HepG2 (cell line): ENCODE measurements around the gene NMNAT1. TPM values are rescaled to one million over a fixed set of nuclear protein-coding genes. Genes with fewer than 3 reads are reported as not detected.

Source experiments
- AFF4 ChIP-seq: sonication (generic); formaldehyde crosslinking; IDR thresholded peaks from 2 replicates; pipeline ENCODE4 v1.4.0; 2020; ENCODE audit warnings: missing genetic modification reagents
- BCL6 ChIP-seq: IDR thresholded peaks from 2 replicates; pipeline ENCODE4 v1.6.1; 2016; ENCODE audit warnings: missing genetic modification reagents, missing compliant biosample characterization
- CENPBD1 ChIP-seq: sonication (generic); formaldehyde crosslinking; IDR thresholded peaks from 2 replicates; pipeline ENCODE4 v1.8.0; 2022; ENCODE audit warnings: missing genetic modification reagents, low read depth, mild to moderate bottlenecking, borderline replicate concordance
- DNMT1 ChIP-seq: sonication (generic); formaldehyde crosslinking; IDR thresholded peaks from 2 replicates; pipeline ENCODE4 v1.5.1; 2020; ENCODE audit warnings: mild to moderate bottlenecking, missing genetic modification reagents
- ETV6 ChIP-seq: sonication (generic); formaldehyde crosslinking; conservative IDR thresholded peaks from 2 replicates; pipeline ENCODE4 v1.4.0; 2020; ENCODE audit warnings: missing genetic modification reagents
- FOXO4 ChIP-seq: sonication (generic); formaldehyde crosslinking; conservative IDR thresholded peaks from 2 replicates; pipeline ENCODE4 v1.8.1; 2023; ENCODE audit warnings: missing genetic modification reagents
- KDM1A ChIP-seq: IDR thresholded peaks from 2 replicates; pipeline ENCODE4 v1.6.1; 2016; ENCODE audit warnings: missing compliant biosample characterization
- PLSCR1 ChIP-seq: sonication (generic); formaldehyde crosslinking; IDR thresholded peaks from 2 replicates; pipeline ENCODE4 v1.5.0; 2020; ENCODE audit warnings: missing genetic modification reagents, mild to moderate bottlenecking, borderline replicate concordance
- PREB ChIP-seq: sonication (generic); formaldehyde crosslinking; IDR thresholded peaks from 2 replicates; pipeline ENCODE4 v1.4.0; 2020; ENCODE audit warnings: missing genetic modification reagents
- RELA ChIP-seq: sonication (generic); formaldehyde crosslinking; IDR thresholded peaks from 2 replicates; pipeline ENCODE4 v1.4.0; 2020; ENCODE audit warnings: missing genetic modification reagents
- ZBTB34 ChIP-seq: sonication (generic); formaldehyde crosslinking; IDR thresholded peaks from 2 replicates; pipeline ENCODE4 v1.8.0; 2022; ENCODE audit warnings: mild to moderate bottlenecking, missing genetic modification reagents
- ZNF143 ChIP-seq: sonication (generic); formaldehyde crosslinking; IDR thresholded peaks from 2 replicates; pipeline ENCODE4 v1.4.0; 2020; ENCODE audit warnings: missing genetic modification reagents
- ZNF382 ChIP-seq: sonication (generic); formaldehyde crosslinking; IDR thresholded peaks from 2 replicates; pipeline ENCODE4 v1.5.0; 2020; ENCODE audit warnings: missing genetic modification reagents, mild to moderate bottlenecking, borderline replicate concordance
- ZNF773 ChIP-seq: sonication (generic); formaldehyde crosslinking; IDR thresholded peaks from 2 replicates; pipeline ENCODE4 v1.4.0; 2020; ENCODE audit warnings: missing genetic modification reagents, borderline replicate concordance
- ZNF788 ChIP-seq: sonication (generic); formaldehyde crosslinking; IDR thresholded peaks from 2 replicates; pipeline ENCODE4 v1.5.0; 2020; ENCODE audit warnings: mild to moderate bottlenecking, missing genetic modification reagents, borderline replicate concordance
- ZXDC ChIP-seq: sonication (generic); formaldehyde crosslinking; IDR thresholded peaks from 2 replicates; pipeline ENCODE4 v1.5.0; 2020; ENCODE audit warnings: mild to moderate bottlenecking, missing genetic modification reagents
- polyA plus RNA-seq, 8 experiments: library from polyadenylated mRNA; depleted of rRNA in 3 of 8; stranded (reverse) in 7 of 8; unstranded in 1 of 8; fragments of >200 nt; fragmentation: Illumina TruSeq in 4 of 8; extraction: Trizol in 4 of 8; gene quantifications; 2 replicates each; pipeline versions ENCODE4 v1.2.1 to v1.2.3, GENCODE V29; 2011 to 2016; ENCODE audit warnings: low read depth in 4 of 8, missing spikeins in 1 of 8, mixed read lengths in 1 of 8; ENCODE audit not compliant: insufficient read depth in 1 of 8
- total RNA-seq, 5 experiments: library from RNA; depleted of rRNA; stranded (reverse); fragments of >200 nt; fragmentation: Illumina TruSeq; extraction: Trizol; gene quantifications; 2 replicates each; pipeline ENCODE4 v1.2.3, GENCODE V29; 2016; ENCODE audit warnings: low read depth in 1 of 5

Gene NMNAT1
- total and polyA plus RNA-seq, 2 of the 13 experiments (the other 11 are each of a cell fraction or from before 2014, with no cell fraction given) = 5.6 to 12.2 TPM

- TF ChIP-seq AFF4 = no peak
- no peak for TF ChIP-seq ZNF773
- no peak for TF ChIP-seq ZBTB34 (CRISPR knock-in tag)
- TF ChIP-seq ZXDC (CRISPR knock-in tag) = no peak
- TF ChIP-seq BCL6 (CRISPR knock-in tag) = peak; percentile 96
- no peak for TF ChIP-seq KDM1A
- TF ChIP-seq ZNF143 (CRISPR knock-in tag) = no peak
- no peak for TF ChIP-seq CENPBD1 (CRISPR knock-in tag)
- TF ChIP-seq DNMT1 = no peak
- TF ChIP-seq PREB (CRISPR knock-in tag) = no peak
- TF ChIP-seq FOXO4 (CRISPR knock-in tag) = 0 out of 2 replicates have a peak, but pooled peaks have one; percentile 92
- no peak for TF ChIP-seq ETV6 (CRISPR knock-in tag)
- TF ChIP-seq ZNF788 (CRISPR knock-in tag) = no peak; the same call in 1 of the 2 replicates
- TF ChIP-seq PLSCR1 = no peak
- no peak for TF ChIP-seq RELA
- no peak for TF ChIP-seq ZNF382
Observed at GRCh38 chr1:9929431-9930385, 13.6 kb upstream of the NMNAT1 start (continued).
